HG02840 (cell line): ENCODE measurements around the gene CHST11.

ENCODE experiments used
- ATAC-seq: cut with Tn5 transposase; IDR thresholded peaks from one replicate; pipeline ENCODE4 v1.9.1; 2021; ENCODE audit warnings: mild to moderate bottlenecking, moderate library complexity, moderate number of reproducible peaks; ENCODE audit not compliant: unreplicated experiment, low FRiP score

CHST11 gene

DNA sequence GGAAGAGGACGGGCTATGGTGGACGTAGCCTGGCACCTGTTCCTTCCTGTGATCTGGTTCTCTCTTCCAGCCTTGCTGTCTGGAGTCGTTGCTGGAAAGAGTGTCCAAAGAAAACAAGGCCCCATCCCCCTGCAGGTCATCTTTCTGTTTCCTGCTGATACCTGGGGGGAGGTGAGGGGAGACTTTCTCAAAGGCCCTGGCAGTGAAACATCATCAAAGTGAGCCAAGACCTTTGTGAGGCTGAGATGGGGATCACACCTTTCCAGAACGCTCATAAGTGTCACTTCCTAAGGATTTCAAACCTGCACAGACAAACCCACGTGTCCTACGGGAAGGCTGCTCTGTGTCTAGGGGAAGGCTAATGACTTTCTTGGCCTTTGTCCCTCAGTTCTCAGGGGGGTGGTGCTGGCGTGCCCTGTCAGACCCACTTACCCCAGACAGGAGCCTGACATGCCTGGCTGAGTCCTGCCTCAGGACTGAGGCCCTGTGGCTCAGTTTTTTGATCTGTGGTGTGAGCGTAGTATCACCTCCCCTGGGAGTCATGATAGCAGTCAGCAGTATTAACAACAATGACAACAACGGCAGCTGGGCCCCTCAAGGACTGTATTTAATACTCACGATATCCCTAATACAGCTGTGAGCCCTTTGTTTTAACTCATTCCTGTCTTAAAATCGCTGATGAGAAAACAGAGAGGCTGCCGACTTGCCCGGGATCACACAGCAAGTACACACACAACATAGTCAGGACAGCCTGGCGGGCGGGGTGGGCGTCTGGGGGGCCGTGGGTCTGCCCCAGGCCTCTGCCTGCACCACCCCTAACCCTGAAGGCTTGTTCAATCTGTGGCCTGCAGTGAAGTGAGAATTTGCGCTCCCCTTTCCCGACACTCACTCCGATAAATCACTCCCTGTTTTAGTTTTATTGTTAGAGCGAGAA, 266.1 kb downstream of the CHST11 start:
- no peak for ATAC-seq

GRCh38 chr12:104723895-104724294, 267.1 kb downstream of the CHST11 start:
- no peak for ATAC-seq

DNA sequence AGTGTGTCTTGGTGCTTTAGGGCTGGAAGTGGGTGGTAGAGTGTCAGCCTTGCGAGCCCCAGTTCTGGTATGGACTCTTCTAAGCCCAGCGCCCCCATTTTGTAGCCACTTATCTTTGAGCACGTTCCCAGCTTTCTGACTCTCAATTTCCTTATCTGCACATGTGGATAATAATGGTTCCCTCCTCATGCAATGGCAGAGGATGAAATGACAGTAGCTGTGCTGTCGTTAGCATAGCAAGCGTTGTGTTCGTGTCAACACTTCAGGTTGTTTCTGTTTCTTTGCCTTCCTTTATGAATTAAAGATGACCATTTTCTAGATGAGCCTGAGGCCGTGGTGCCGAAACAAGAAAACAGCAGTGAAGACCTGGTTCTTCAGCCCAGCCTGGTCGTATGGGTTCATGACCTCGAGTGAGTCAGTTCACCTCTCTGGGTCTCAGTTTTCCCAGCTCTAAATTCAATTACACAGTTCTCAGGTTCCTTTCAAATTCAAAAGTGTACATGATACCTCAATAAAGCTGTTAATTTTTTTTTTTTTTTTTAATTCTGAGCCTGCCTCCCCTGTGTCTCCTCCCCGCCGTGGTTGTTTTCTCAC, 268.3 kb downstream of the CHST11 start:
- ATAC-seq: no peak

GRCh38 chr12:104725610-104726009, 268.9 kb downstream of the CHST11 start:
- ATAC-seq: no peak

- ATAC-seq: no peak
Observed at GRCh38 chr12:104727726-104728465, 271.1 kb downstream of the CHST11 start.

GRCh38 chr12:104729091-104729490, 272.3 kb downstream of the CHST11 start:
- no peak for ATAC-seq

GRCh38 chr12:104729610-104730446, 273.1 kb downstream of the CHST11 start:
- no peak for ATAC-seq

- no peak for ATAC-seq
Observed at GRCh38 chr12:104730763-104731162, 274.0 kb downstream of the CHST11 start.

- no peak for ATAC-seq
Observed at GRCh38 chr12:104733717-104734175, 277.0 kb downstream of the CHST11 start.

DNA sequence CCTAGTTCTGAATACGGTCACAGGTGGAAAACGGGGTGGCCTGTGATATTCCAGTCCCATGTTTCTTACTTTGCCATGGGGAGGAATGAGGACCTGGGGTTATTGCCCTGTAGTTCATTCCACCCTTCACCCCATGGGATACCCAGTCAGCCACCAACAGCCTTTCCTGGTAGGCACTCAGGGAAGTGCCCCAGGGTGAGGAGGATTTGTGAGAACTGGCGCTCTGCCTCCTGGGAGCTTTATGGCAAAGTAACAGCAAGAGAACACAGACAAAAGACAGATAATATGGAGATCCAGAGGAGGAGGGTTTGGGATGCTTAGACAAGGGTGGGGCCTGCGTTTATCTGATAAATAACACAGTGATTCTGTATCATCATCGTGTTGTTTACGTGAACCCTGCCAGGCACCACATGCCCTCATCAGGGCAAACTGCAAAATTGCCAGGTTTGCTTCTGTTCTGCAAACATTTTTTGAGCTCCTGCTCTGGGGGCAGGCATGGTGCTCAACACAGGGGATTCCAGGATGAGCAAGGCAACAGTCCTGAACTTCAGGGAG, 277.9 kb downstream of the CHST11 start:
- ATAC-seq: no peak

- ATAC-seq: no peak
Observed at GRCh38 chr12:104735801-104736200, 279.1 kb downstream of the CHST11 start.

DNA sequence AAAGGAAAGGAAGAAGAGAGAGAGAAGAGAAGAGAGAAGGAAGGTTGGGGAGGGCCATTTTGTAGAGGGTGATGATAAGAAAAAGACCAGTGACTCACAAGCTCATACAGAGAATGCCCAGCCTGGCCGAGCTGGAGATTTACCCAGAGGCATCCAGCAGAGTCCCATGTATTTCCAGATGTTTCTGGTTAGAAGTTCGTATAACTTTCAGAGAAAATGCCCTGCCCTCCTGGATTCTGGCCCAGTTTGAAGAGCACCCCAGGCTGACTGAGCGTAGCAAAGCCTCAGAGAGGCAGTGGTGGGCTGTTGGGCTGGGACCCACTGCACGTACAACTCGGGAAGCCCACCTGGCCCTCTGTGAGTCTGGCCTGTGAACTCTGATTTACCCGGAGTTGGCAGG, 279.6 kb downstream of the CHST11 start:
- no peak for ATAC-seq

DNA sequence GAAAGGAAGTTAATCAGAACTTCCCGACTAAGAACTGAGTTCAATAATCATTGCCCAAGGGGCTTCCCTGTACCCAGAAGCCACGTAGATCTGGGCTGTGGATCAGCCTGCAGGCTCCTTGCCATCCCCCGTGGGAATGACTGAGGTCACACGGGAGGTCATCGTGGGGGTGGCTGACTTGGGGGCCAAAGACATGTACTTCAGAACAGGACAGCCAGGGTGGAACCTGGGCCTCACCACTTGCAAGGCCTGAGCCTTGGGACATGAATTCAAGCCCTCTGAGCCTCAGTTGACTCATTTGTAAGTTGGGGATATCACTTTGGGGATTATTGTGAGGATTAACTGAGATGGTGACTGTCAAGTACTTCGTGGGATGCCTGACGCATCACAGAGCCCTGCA, 280.4 kb downstream of the CHST11 start:
- ATAC-seq: no peak

DNA sequence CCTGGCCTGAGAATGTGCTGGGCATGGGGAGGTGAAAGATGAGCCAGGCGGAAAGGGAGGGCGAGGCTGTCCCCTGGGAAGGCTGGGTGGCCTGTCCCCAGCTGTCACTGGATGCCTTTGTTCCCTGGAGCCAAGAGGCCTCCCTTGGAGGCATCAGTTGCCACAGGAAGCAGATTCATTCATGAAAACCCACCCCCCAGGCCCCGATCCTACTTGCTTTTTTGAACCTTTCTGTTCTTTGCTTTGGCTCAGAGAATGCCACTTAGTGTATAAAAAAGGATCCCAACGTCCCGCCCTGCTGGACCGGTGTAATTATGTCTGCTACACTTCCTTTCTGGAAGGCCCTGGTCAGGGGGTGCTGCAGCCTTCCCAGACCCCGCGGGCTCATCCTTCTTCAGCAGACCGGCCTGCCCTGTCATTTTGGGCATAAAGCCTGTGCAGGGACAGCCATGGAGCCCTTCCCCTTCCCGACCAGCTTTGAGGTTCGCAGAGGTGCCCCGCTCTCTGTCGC, 281.1 kb downstream of the CHST11 start:
- ATAC-seq: no peak

DNA sequence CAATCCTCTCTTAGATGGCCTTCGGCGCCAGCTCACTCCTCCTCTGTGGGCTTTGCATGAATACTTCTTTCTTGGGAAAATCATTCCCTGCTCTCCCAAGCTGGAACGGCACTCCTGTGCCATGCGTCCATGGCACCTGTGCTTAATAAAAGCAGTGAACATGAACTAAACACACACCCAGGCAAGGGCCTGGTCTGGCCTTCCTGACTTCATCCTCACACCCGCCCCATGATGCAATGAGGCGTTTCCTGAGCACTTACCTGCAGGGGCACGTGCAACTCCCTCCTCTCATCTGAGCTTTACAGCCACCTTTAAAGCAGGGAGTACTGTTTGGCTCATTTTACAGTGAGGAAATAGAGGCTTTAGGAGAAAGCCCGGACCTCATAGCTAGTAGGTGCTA, 281.6 kb downstream of the CHST11 start:
- no peak for ATAC-seq

- ATAC-seq: no peak
Observed at GRCh38 chr12:104738776-104739642, 282.3 kb downstream of the CHST11 start.

GRCh38 chr12:104740668-104741067, 283.9 kb downstream of the CHST11 start:
- ATAC-seq: peak; percentile 53

DNA sequence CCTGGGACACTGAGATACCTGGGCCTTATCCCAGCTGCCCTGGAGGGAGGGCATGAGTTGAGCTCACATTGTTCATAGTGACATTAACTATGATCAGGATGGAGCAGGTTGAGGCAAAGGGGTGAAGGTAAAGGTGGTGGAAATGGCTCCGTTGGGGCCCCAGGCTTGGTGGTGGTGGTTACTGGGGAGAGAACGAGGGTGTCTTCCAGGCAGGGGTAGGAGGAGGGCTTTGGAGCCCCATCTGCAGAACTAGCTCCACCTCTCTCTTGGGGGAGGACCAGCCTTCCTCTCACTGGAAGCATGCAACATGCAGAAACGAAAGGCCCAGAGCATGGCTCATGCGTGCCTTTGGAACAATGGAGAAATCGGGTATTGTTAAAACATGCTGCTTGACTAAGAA, 284.3 kb downstream of the CHST11 start:
- ATAC-seq: peak; percentile 7
